GM19372 (cell line): ENCODE data around the gene FAM184A.
A peak's percentile ranks its signal among the peaks of the same experiment; 100 is the strongest.

Source experiments
- ATAC-seq: cut with Tn5 transposase; IDR thresholded peaks from one replicate; pipeline ENCODE4 v1.9.1; 2021; ENCODE audit warnings: mild to moderate bottlenecking, low read depth, moderate library complexity; ENCODE audit not compliant: unreplicated experiment

FAM184A gene

DNA sequence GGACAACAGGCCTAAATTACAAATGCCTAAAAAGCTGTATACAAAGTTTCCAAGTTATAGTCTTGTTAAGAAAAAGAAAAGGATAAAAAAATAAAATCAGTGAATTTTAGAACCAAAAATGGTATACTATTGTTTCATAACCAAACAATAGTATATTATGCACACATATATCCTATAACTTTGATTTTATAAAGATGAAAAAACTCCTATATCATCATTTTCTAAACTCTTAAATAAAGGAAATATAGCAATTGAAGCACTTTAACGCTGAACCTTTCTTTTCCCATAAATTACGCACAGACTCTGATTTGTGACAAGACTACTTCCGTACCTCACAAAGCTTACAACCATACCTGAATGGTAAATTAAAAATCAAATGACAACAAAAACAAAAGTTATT, 107.6 kb downstream of the FAM184A start:
- ATAC-seq, result no peak

DNA sequence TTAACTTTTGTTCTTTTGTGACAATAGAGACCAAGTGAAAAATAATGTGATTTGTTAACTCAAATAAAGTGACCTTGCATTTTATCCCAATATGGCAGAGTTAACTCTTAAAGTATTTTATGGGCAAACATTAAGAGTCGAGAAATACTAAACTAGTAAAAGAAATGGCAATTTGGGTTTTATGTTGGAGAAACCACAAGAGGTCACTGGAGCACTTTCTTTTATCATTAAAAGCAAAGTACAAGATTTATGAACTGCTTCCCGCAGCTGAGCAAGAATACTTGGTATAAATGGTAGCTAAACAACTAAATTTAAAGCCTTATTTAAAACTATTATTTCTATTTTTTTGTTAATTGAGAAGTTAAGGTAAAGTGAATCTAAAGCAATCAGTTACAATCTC, 110.0 kb downstream of the FAM184A start:
- no peak for ATAC-seq

DNA sequence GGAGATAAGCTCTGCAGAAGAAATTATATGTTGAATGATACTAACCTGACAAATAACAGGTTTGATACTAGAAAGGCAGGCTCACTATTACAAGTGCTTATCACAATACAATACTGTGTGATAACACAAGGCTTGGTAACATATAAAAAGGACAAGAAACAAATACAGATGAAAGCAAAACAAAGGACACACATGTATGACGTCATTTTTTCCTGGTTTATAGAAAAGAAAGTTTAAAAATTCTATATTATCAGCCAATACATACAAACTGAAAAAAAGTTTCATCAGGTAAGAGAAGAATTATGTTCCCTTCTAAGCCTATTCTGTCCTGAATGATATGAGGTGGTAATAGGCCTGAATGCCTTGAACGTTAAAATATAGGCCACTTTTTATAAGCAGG, 111.2 kb downstream of the FAM184A start:
- no peak for ATAC-seq

GRCh38 chr6:118965843-118966370, 112.6 kb downstream of the FAM184A start:
- no peak for ATAC-seq

DNA sequence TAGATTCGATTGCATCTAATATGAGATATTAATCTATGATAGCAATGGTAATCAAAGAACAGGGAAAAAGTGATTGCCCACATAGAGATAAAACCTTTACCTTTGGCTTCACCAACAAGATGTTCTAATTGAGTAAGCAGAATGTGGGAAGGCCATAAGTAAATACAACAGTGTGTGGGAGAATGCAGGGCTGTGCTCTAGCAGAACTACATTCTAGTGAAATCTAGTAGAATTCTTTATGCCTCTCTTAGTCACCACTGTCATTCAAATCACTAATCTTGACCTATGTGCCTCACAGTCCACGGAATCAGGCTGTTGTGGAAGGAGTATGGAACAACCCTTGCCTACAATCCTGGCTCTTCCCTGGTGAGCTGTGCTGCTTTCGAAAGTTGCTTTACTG, 113.1 kb downstream of the FAM184A start:
- no peak for ATAC-seq

GRCh38 chr6:118963003-118963402, 115.5 kb downstream of the FAM184A start:
- no peak for ATAC-seq

- ATAC-seq, result no peak
These were observed 118.6 kb downstream of the FAM184A start for GRCh38 chr6:118959903-118960302.

DNA sequence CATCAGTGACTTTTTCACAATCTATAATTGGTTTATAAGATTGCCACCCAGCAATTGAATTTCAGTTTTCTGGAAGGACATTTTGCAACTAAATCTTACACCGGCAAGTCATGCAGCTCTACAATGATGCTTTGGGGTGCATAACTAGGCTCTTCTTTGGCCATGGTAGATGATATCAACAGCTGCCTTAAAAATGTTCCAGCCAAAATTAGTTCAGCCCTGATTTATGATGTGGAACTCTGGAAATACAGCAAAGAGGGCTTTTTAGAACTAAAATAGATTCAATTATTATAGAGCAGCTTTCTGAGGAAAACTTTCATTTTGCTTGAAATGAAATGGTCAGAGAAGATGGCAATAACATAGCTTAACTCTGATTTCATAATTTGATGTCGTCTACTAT, 125.1 kb downstream of the FAM184A start:
- ATAC-seq, result no peak

- no peak for ATAC-seq
These were observed 125.8 kb downstream of the FAM184A start for GRCh38 chr6:118952683-118953082.

GRCh38 chr6:118945217-118945616, 133.2 kb downstream of the FAM184A start:
- no peak for ATAC-seq

- no peak for ATAC-seq
These were observed 137.7 kb downstream of the FAM184A start for GRCh38 chr6:118940770-118941169.

DNA sequence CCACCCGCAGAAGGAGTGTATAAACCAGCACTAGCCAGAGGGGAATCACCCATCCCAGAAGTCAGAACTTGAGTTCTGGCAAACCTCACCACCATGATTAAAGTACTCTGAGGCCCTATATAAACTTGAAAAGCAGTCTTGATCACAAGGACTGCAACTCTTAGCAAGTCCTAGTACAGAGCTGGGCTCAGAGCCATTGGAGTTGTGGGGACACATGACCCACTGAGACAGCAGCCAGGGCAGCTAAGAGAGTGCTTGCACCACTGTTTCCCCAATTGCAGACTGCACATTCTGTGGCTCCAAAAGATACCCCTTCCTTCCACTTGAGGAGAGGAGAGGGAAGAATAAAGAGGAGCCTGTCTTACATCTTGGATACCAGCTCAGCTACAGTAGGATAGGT, 138.8 kb downstream of the FAM184A start:
- no peak for ATAC-seq

DNA sequence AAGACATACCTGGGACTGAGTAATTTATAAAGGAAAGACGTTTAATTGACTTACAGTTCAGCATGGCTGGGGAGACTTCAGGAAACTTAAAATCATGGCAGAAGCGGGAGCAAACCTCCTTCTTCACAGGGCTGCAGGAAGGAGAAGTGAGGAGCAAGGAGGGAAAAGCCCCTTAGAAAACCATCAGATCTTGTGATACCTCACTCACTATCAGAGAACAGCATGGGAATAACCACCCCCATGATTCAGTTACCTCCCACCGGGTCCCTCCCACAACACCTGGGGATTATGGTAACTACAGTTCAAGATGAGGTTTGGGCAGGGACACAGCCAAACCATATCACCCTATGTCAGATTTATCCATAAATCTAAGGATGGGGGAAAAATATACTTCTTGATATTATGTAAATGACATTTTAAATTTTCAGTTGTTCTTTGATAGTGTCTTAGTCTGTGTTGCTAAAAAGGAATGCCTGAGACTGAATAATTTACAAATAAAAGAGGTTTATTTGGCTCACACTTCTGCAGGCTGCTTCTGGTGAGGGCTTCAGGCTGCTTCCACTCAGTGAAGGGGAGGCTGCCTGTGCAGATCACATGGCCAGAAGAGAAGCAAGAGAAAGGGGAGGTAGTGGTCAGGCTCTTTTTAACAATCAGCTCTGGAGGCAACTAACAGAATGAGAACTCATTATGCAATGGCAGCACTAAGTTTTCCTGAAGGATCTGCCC, 142.3 kb downstream of the FAM184A start:
- no peak for ATAC-seq

GRCh38 chr6:118935331-118935668, 143.2 kb downstream of the FAM184A start:
- peak; percentile 5 for ATAC-seq

DNA sequence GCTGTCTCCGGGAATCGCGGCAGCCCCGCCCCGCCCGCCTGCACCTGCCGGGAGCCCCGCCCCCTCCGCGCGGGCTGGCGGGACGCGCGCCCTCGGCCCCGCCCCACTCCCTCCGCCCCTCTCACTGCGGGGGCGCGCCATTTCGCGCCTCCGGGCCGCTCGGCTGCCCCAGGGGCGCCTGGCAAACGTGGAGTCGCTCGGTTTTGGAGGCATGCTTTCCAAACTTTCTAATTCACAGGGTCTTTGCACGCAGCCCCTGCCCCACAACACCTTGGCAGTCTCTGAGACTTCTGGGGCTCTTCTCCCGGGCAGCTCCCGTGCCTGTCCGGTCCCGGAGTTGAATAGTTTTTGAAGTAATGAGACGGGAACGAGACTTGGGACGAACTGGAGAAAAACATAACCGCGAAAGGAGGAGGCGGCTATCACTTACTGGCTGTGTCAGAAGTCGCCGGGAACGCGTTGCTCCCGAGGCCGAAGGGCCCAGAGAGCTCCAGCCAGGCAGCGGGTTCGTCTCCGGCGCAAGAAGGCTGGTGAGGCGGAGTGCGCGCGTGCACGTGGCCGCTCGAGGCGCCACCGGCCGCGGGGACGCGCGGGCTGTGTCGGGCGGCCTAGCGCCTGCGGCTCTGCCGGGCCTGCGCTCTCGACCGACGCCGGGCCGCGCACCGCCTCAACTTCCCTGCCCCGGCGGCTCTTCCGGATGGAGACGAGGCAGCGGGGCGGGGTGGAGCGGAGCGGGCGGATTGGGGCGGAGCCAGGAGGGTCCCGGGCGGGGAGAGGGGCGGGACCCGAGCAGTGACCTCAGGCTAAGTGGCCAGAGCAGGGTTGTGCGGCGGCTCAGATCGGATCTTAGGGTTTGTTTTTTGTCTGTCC, 143.8 kb downstream of the FAM184A start, which contains the start of gene MCM9:
Gene MCM9 (minus strand): TSS at position 699 of the 870 bp plus-strand sequence. CDS start 3,436 bp downstream, outside the sequence.
- ATAC-seq, result peak; percentile 92

DNA sequence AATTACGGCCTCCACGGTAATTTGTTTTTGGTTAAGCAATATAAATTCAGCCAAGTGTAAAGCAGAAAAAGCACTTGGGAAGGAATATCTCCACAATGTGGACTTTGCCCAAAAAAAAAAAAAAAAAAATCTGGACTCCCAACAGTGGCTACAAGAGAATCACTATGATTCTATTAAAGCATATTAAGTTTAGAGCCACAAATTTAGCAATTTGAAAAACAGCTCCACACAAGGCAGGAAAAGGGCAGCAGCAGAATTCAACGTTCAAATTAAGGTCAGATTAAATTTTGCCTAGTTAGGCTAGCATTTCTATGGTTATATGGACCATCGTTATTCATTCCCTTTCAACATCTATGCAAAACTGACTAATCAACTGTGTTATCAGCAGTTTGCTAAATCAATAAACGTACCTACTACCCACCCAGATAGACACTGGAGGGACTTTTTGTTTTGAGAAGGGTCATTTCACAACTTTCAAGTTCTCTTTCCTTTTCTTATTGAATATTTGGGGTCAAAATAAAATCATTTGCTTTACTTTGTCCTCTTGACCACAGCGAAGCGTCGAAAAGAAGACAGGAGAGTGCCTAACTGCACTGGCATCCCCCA, 144.5 kb downstream of the FAM184A start:
- peak; percentile 0 for ATAC-seq

DNA sequence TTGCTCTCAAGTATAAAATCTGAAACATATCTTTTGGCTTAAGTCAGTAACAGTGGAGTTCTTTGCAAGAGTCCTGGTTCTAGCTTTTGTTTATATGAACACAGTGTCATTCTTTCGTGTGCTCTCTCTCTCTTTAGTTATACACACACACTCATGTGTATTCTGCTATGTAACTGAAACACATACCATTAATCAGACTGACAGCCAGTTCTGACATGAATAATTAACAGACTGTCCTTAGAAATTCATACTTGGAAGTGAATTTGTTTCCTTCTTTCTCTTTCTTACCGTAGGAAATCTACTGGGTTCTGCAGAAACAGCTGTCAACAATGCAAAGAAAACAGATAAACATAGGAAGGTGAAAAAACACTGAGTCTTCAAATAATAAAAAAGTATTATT, 146.0 kb downstream of the FAM184A start:
- no peak for ATAC-seq

GRCh38 chr6:118931436-118931835, 147.0 kb downstream of the FAM184A start:
- no peak for ATAC-seq

GRCh38 chr6:118930680-118931079, 147.8 kb downstream of the FAM184A start:
- no peak for ATAC-seq

GRCh38 chr6:118923035-118923434, 155.4 kb downstream of the FAM184A start:
- ATAC-seq, result no peak

GRCh38 chr6:118921084-118921483, 157.4 kb downstream of the FAM184A start:
- ATAC-seq, result no peak
